K562 (cell line): Measurements from ENCODE around the gene SMARCC1. TPM values are rescaled to one million over a fixed set of nuclear protein-coding genes. Genes with fewer than 3 reads are reported as not detected.

Source experiments
- CAMTA2 ChIP-seq: fragments of 250-450 bp; sonication (Bioruptor Pico); conservative IDR thresholded peaks from 2 replicates; pipeline ENCODE4 v1.5.1; 2022
- GTF2E2 ChIP-seq: fragments of 200-800 bp; sonication (Bioruptor generic); IDR thresholded peaks from 2 replicates; pipeline ENCODE4 v1.6.1; 2016; ENCODE audit warnings: missing genetic modification characterization, missing compliant biosample characterization
- HMGN3 ChIP-seq: IDR thresholded peaks from 2 replicates; pipeline ENCODE4 v1.6.1; 2011; ENCODE audit warnings: borderline replicate concordance, low read depth, mild to moderate bottlenecking, mixed read lengths, low read length; ENCODE audit not compliant: insufficient read length; ENCODE audit errors: extremely low read depth
- ILF3 ChIP-seq: fragments of 450-650 bp; IDR thresholded peaks from 2 replicates; pipeline ENCODE4 v1.6.1; 2018; ENCODE audit warnings: antibody characterized with exemption, mild to moderate bottlenecking, moderate library complexity, borderline replicate concordance
- NFXL1 ChIP-seq: fragments of 450-650 bp; formaldehyde crosslinking; IDR thresholded peaks from 2 replicates; pipeline ENCODE4 v1.4.0; 2021; ENCODE audit warnings: mild to moderate bottlenecking
- RBBP5 ChIP-seq: fragments of 200-600 bp; sonication (generic); IDR thresholded peaks from 2 replicates; pipeline ENCODE4 v1.6.1; 2012; ENCODE audit warnings: borderline replicate concordance, mild to moderate bottlenecking, low read length, control low read depth, inconsistent platforms; ENCODE audit not compliant: insufficient read depth, poor library complexity, severe bottlenecking
- TAF1 ChIP-seq: IDR thresholded peaks from 2 replicates; pipeline ENCODE4 v1.6.1; 2011; ENCODE audit warnings: mild to moderate bottlenecking, low read length, moderate library complexity; ENCODE audit not compliant: insufficient read depth, control insufficient read depth, severe bottlenecking; ENCODE audit errors: extremely low read depth
- ZBTB17 ChIP-seq: fragments of 450-650 bp; formaldehyde crosslinking; IDR thresholded peaks from 2 replicates; pipeline ENCODE4 v1.4.0; 2020; ENCODE audit warnings: mild to moderate bottlenecking
- ZNF431 ChIP-seq: sonication (generic); formaldehyde crosslinking; IDR thresholded peaks from 2 replicates; pipeline ENCODE4 v1.8.0; 2022; ENCODE audit warnings: mild to moderate bottlenecking, missing genetic modification reagents
- ZNF586 ChIP-seq: fragments of 450-650 bp; formaldehyde crosslinking; conservative IDR thresholded peaks from 2 replicates; pipeline ENCODE4 v1.4.0; 2020; ENCODE audit warnings: mild to moderate bottlenecking, moderate library complexity
- polyA plus RNA-seq, 8 experiments: library from polyadenylated mRNA; depleted of rRNA in 4 of 8; stranded (reverse) in 5 of 8; unstranded in 3 of 8; fragments of >200 nt; fragmentation: Nextera tagmentation in 2 of 8; fragmentation: Illumina TruSeq in 1 of 8; extraction: Ambion mirVana in 2 of 8; extraction: Trizol in 1 of 8; gene quantifications; 2 replicates each; pipeline versions ENCODE4 v1.2.1 to v1.2.3, GENCODE V29; 2011 to 2014; ENCODE audit warnings: inconsistent platforms in 1 of 8, missing spikeins in 1 of 8
- total RNA-seq, 7 experiments: library from RNA; depleted of rRNA in 6 of 7; stranded (reverse); fragments of >200 nt in 6 of 7; fragmentation: Illumina TruSeq in 2 of 7; extraction: Trizol in 2 of 7; gene quantifications; 2 replicates each; pipeline versions ENCODE4 v1.2.1 to v1.2.3, GENCODE V29; 2011 to 2021; ENCODE audit warnings: low replicate concordance in 1 of 7
- TF ChIP-seq, protein P1 (sequence below), 2 experiments: fragments of 450-650 bp in 1 of 2; sonication (generic) in 1 of 2; formaldehyde crosslinking in 1 of 2; IDR thresholded peaks; 2 replicates each; pipeline versions ENCODE4 v1.7.1 to v1.9.0; 2016 to 2022; ENCODE audit warnings: inconsistent platforms in 1 of 2, mild to moderate bottlenecking in 1 of 2, missing genetic modification reagents in 1 of 2
- TF ChIP-seq, protein P2 (sequence below): fragments of 250-450 bp; sonication (Bioruptor Pico); IDR thresholded peaks from 2 replicates; pipeline ENCODE4 v1.8.0; 2022; ENCODE audit warnings: moderate library complexity, mild to moderate bottlenecking, inconsistent platforms
- TF ChIP-seq, protein P3 (sequence below): fragments of 450-650 bp; formaldehyde crosslinking; conservative IDR thresholded peaks from 2 replicates; pipeline ENCODE4 v1.4.0; 2022; ENCODE audit warnings: mild to moderate bottlenecking, missing genetic modification characterization

SMARCC1 gene
- total and polyA plus RNA-seq, 9 of the 15 experiments (the other 6 are each of a cell fraction or from before 2014, with no cell fraction given), result 20.7 to 199 (median 66.0) TPM

GRCh38 chr3:47824541-47825473, 43.1 kb upstream of the SMARCC1 start (continued):
- TF ChIP-seq, protein P1, sequence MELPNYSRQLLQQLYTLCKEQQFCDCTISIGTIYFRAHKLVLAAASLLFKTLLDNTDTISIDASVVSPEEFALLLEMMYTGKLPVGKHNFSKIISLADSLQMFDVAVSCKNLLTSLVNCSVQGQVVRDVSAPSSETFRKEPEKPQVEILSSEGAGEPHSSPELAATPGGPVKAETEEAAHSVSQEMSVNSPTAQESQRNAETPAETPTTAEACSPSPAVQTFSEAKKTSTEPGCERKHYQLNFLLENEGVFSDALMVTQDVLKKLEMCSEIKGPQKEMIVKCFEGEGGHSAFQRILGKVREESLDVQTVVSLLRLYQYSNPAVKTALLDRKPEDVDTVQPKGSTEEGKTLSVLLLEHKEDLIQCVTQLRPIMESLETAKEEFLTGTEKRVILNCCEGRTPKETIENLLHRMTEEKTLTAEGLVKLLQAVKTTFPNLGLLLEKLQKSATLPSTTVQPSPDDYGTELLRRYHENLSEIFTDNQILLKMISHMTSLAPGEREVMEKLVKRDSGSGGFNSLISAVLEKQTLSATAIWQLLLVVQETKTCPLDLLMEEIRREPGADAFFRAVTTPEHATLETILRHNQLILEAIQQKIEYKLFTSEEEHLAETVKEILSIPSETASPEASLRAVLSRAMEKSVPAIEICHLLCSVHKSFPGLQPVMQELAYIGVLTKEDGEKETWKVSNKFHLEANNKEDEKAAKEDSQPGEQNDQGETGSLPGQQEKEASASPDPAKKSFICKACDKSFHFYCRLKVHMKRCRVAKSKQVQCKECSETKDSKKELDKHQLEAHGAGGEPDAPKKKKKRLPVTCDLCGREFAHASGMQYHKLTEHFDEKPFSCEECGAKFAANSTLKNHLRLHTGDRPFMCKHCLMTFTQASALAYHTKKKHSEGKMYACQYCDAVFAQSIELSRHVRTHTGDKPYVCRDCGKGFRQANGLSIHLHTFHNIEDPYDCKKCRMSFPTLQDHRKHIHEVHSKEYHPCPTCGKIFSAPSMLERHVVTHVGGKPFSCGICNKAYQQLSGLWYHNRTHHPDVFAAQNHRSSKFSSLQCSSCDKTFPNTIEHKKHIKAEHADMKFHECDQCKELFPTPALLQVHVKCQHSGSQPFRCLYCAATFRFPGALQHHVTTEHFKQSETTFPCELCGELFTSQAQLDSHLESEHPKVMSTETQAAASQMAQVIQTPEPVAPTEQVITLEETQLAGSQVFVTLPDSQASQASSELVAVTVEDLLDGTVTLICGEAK (IDR thresholded peaks at IDR 0.05), result no peak; the same call in 1 of the 2 replicates
- TF ChIP-seq, protein P1 (CRISPR knock-in tag; IDR thresholded peaks at IDR 0.05), result no peak
- peak; percentile 93 for TF ChIP-seq HMGN3
- 0 out of 2 replicates have a peak, but pooled peaks have one; percentile 54 for TF ChIP-seq ZNF431 (CRISPR knock-in tag)
- TF ChIP-seq ZBTB17, result peak; percentile 59; the same call in 1 of the 2 replicates
- peak; percentile 98 for TF ChIP-seq RBBP5
- TF ChIP-seq, protein P2, sequence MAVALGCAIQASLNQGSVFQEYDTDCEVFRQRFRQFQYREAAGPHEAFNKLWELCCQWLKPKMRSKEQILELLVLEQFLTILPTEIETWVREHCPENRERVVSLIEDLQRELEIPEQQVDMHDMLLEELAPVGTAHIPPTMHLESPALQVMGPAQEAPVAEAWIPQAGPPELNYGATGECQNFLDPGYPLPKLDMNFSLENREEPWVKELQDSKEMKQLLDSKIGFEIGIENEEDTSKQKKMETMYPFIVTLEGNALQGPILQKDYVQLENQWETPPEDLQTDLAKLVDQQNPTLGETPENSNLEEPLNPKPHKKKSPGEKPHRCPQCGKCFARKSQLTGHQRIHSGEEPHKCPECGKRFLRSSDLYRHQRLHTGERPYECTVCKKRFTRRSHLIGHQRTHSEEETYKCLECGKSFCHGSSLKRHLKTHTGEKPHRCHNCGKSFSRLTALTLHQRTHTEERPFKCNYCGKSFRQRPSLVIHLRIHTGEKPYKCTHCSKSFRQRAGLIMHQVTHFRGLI, result no peak
- TF ChIP-seq NFXL1 (CRISPR knock-in tag), result no peak
- TF ChIP-seq GTF2E2, result peak; percentile 78; the same call in 1 of the 2 replicates
- no peak for TF ChIP-seq ZNF586 (CRISPR knock-in tag)
- TF ChIP-seq TAF1, result peak; percentile 99
- TF ChIP-seq CAMTA2, result no peak
- TF ChIP-seq, protein P3, sequence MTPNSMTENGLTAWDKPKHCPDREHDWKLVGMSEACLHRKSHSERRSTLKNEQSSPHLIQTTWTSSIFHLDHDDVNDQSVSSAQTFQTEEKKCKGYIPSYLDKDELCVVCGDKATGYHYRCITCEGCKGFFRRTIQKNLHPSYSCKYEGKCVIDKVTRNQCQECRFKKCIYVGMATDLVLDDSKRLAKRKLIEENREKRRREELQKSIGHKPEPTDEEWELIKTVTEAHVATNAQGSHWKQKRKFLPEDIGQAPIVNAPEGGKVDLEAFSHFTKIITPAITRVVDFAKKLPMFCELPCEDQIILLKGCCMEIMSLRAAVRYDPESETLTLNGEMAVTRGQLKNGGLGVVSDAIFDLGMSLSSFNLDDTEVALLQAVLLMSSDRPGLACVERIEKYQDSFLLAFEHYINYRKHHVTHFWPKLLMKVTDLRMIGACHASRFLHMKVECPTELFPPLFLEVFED (CRISPR knock-in tag), result no peak
- TF ChIP-seq ILF3, result peak; percentile 96
